ENCODE results near the gene RRM1.
"Not testable (repeated sequence)": the region's sequence is repeated elsewhere in the genome, so short reads cannot be mapped to it uniquely, and the experiment has no call there.

Gene RRM1

GRCh38 chr11:4140067-4140636, 45.6 kb downstream of the RRM1 start:
- DNase-seq, result no peak

GRCh38 chr11:4146070-4146771, 51.6 kb downstream of the RRM1 start:
- peak; percentile 79 for DNase-seq

DNA sequence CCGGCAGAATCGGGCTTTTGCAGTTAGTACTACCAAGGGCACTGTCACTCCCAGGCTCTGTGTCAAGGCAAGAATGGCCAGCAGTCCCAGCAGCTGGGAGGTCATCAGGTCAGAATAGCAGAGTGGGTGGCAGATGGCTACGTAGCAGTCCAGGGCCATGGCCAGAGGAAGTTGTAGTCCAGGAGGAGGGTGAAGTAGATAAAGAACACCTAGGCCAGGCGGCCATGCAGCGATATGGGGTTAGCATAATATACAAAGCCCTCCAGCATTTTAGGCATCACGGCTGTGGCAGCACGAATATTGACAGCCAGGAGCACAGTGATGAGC, 52.1 kb downstream of the RRM1 start:
- DNase-seq, result no peak

DNA sequence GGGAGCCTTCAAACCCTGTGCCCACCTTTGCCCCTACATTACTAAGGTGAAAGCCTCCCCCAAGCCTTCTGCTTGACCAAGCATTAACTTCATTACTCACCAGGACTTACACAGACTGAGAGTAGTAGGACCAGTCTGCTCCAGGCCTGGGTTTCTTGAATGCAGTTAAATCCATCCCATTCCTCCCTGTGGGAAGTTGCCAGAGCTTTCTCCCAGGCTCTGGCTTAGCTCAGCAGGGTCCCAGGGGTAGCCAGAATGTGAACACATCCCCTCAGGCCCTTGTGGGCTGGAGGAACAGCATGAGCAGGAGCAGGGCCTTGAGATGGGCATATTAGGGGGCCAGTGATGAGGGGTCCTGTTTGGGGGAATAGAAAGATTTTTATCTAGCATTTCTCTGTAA, 59.9 kb downstream of the RRM1 start:
- DNase-seq, result no peak

DNA sequence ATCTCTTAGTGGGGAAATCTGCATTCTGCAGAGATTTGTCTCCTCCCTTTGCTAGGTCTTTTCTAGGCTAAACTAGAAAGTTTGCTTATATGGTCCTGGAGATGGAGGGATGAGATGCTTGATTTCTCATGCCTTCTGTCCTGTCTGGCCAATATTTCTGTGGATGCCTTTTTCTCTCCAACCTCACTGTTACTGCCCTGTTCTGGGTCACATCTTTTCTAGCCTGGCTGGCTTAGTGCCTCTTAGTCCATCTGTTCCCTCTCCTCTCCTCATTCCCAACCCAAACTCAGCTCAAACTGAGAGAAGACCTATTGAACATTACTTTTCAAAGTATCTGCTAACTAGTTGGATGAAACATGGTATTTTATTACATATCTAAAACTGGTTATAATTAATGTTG, 62.0 kb downstream of the RRM1 start:
- no peak for DNase-seq

DNA sequence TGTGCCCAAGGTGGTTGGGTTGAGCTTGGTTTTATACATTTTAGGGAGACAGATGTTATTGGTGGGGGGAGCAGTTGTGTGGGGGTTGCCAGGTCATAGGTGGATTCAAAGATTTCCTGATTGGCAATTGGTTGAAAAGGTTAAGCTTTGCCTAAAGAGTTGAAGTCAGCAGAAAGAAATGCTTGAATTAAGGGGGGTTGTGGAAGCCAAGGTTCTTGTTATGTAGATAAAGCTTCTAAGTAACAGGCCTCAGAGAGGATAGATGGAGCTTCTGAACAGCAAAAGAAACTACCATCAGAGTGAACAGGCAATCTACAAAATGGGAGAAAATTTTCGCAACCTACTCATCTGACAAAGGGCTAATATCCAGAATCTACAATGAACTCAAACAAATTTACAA, 64.2 kb downstream of the RRM1 start:
- DNase-seq, result not testable (repeated sequence)

DNA sequence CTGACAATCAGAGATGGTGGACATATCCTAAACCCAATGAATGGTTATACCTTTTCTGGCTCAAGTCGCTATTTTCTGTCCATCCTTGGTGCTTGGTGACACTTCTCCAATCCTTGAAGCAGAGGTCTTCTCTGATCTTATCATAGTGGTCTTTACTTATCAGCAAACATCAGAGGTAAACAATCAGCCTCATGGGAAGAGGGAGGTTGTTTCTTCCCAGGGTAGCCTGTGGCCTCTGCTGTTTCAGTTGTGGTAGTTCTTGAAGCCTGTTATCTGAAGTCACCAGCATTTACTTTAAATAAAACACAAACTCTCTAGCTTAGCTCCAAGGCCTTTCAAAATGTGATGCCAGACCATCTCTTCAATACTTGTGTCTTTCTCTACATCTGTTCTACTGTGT, 66.7 kb downstream of the RRM1 start:
- DNase-seq, result no peak

- DNase-seq, result no peak
These were observed 70.4 kb downstream of the RRM1 start for GRCh38 chr11:4164884-4165590.

DNA sequence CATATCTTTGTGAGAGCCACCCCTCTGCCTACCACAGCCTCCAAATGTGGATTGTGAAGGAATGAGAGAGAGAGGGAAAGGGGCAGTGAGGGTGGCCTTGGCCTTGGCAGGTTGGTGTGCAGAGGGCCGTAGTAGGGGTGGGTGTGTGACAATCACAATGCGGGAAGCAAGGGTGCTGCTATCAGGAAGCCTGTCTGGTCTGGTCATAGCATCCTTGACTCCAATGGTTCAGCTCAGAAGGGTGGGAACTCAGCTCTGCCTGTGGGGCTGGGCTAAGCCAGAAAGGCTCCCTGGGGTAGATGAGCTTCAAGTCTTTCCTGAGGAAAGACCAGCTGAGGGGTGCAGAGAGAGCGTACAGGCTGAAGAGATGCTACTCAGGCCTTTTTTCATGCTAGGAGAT, 72.7 kb downstream of the RRM1 start:
- no peak for DNase-seq

DNA sequence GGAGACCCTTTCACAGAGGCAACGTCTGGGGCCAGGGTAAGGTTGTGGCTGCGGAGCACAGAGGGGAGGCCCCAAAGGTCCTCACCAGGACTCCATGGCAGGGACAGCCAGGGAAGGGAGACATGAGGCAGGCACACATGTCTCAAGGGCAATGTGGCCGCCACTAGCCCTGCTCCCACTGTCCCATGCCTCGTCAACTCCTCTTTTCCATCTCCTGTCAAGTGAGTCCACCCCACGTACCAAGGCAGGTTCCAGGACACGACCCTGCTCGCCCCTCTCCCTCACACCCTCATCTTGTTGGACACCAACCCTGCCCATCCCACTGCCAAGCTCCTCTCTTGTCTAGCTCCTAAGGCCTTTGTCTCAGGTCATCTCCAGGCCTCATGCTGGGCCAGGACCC, 73.2 kb downstream of the RRM1 start:
- no peak for DNase-seq

- not testable (repeated sequence) for DNase-seq
These were observed 81.2 kb downstream of the RRM1 start for GRCh38 chr11:4175620-4176350.

- DNase-seq, result no peak
These were observed 84.4 kb downstream of the RRM1 start for GRCh38 chr11:4178813-4179662.

DNA sequence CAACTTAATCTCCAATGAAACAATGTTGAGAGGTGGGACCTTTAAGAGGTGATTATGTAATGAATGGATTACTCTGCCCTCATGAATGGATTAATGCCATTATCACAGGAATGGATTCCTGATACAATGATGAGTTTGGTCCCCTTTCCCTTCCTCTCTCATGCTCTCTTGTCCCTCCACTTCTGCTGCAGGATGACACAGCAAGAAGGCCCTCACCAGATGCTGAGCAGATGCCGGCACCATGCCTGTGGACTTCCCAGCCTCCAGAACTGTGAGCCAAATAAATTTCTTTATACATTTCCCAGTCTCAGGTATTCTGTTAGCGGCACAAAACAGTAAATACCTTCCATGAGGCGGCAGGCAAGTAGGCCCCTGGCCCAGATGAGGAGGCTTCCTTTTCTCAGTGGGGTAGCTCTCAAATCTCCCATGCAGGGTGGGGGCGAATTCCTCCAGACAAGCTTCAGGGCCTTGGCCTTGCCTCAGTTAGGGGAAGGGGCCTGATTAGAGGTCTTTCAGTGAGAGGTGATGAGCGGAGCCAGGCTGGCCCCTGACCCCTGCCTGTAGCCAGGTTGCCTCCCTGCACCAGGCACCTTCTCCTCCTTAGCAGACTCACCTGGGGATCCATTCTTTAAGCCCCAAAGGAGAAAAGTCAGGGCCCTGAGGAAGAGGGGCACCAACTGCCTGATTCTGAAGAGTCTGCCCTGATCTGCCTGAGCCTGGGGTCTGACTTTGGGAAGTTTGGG, 86.0 kb downstream of the RRM1 start:
- DNase-seq, result no peak

GRCh38 chr11:4181782-4182721, 87.5 kb downstream of the RRM1 start:
- peak; percentile 89 for DNase-seq

DNA sequence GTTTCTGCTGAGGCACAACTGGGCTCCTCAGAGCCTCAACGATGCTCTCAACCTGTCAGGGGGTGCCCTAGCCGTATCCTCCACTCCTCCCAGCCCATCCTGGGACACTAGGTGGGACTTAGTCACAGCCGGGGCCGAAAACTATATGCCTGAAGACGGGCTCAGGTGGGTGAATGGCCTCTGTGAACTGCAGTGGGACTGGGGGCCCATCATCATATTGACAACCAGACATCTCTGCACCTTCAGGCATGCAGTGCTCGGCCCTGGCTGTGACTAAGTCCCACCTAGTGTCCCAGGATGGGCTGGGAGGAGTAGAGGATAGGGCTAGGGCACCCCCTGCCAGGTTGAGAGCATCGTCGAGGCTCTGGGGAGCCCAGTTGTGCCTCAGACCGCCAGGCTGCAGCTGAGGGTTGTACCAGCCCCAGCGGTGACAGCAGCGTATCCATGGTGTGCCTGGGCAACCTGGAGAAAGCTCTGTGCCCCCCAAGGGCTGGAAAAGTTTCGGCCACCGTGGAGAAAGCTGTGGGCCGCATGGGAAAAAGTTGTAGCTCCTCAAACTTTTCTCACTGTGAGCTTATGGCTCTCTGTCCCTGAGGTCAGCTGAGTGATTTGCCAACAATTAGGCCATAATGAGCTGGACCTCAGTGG, 88.9 kb downstream of the RRM1 start:
- DNase-seq, result no peak

DNA sequence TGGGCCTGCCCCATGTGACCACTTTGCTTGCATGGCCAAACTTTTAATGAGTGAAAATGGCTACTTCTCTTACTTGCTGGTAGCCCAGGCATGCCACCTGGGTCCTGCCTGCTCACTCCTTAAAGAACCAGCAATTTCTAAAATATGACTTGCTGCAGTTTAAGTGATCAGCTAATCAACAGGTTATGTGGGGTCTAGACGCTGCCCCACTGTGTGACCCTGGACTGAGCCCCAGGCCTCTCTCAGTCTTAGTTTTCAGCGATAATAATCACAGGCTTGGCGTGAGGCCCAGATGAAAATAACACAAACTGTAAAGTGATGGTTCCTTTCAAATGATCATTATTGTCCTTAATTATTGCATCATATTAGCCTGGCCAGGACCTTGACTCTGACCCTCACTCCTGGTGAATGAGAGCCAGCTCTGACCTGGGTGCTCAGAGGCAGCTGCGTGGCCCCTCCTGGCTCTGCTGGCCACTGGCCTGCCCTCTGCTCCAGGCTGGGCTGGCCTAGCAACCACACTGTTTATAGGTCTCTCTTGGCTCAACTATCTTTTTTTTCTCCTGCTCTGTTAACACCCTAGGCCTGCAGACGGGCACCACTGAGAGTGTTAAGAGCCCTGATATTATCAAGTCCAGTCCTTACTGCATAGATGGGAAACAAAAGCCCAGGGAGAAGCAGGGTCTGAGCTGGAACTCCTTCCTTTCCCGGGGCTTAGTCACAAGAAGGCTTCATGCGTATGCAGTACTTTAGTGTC, 89.7 kb downstream of the RRM1 start:
- DNase-seq, result no peak

DNA sequence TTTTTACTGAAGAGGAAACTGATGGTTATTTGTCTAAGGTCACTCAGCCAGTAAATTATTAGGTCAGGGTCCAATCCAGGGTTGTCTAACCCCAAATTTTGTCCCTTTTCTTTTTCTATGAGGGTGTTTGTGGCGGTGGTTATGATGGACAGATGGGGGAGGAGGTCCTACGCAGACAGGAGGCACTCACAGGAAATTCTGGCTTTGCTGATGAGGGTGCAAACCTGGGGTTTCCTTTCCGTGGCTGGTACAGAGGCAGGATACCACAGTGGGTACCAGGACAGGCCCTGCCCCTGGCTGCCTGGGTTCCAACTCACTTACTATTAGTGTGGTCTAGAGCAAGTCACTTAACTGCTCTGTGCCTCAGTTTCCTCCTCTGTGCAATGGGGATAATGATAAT, 91.0 kb downstream of the RRM1 start:
- DNase-seq, result peak; percentile 18

GRCh38 chr11:4186464-4187054, 92.0 kb downstream of the RRM1 start:
- DNase-seq, result no peak

All from hematopoietic multipotent progenitor cell treated with erythropoietin and hydrocortisone succinate and interleukin-3 and kit ligand, for 4 days (in vitro differentiated cells).